Esophagus muscularis mucosa (tissue), 4 donors: ENCODE results near the gene RNF227. TPM values are rescaled to one million over a fixed set of nuclear protein-coding genes. Genes with fewer than 3 reads are reported as not detected.

Source experiments
- DNase-seq: peaks from one replicate; pipeline ENCODE4 v3.0.0-alpha.2; 2017; ENCODE audit errors: extremely low spot score
- H3K27ac ChIP-seq, 4 donors: fragments of 200-600 bp; sonication (generic); replicated peaks in 1 of 4; 1 replicate in 3 of 4; 2 replicates in 1 of 4; pipeline ENCODE4 v1.5.1; 2016 to 2019; ENCODE audit warnings: mild to moderate bottlenecking in 1 of 4
- H3K27me3 ChIP-seq, 4 donors: fragments of 200-600 bp; sonication (generic); one replicate each; pipeline versions ENCODE4 v1.5.1 to v1.6.0; 2016 to 2019
- H3K36me3 ChIP-seq, 4 donors: fragments of 200-600 bp; sonication (generic); one replicate each; pipeline ENCODE4 v1.5.1; 2016 to 2019
- H3K4me1 ChIP-seq, 4 donors: fragments of 200-600 bp; sonication (generic); one replicate each; pipeline ENCODE4 v1.5.1; 2016 to 2019
- H3K4me3 ChIP-seq, 4 donors: fragments of 200-600 bp; sonication (generic); 1 replicate in 2 of 4; 2 replicates in 2 of 4; pipeline ENCODE4 v1.5.1; 2016 to 2019; ENCODE audit warnings: mild to moderate bottlenecking in 4 of 4, moderate library complexity in 1 of 4
- H3K9me3 ChIP-seq, 4 donors: fragments of 200-600 bp; sonication (generic); 1 replicate in 3 of 4; 2 replicates in 1 of 4; pipeline ENCODE4 v1.5.1; 2016 to 2019
- EP300 ChIP-seq: sonication (generic); formaldehyde crosslinking; IDR thresholded peaks from one replicate; pipeline ENCODE4 v1.6.1; 2017; ENCODE audit warnings: antibody characterized with exemption
- POLR2A ChIP-seq: fragments of 450-650 bp; IDR thresholded peaks from one replicate; pipeline ENCODE4 v1.6.1; 2017; ENCODE audit warnings: antibody characterized with exemption, moderate library complexity, mild to moderate bottlenecking, low read depth
- POLR2AphosphoS5 ChIP-seq, 2 donors: sonication (generic); formaldehyde crosslinking; IDR thresholded peaks; one replicate each; pipeline ENCODE4 v1.6.1; 2017; ENCODE audit warnings: antibody characterized with exemption in 2 of 2
- WGBS: methylation state at CpG from one replicate; pipeline ENCODE4 v1.1.5; 2018; 5-methylcytosine and 5-hydroxymethylcytosine counted together
- intact Hi-C: fragments of 100-400 bp; cut with DNase I; formaldehyde crosslinking; loops from one replicate; pipeline ENCODE4 v1.15.1; 2023
- total RNA-seq, 4 donors: library from RNA; depleted of rRNA; stranded (reverse); fragments of >200 nt; gene quantifications; one replicate each; pipeline versions ENCODE4 v1.1.0 to v1.2.1, GENCODE V29; 2016
- TF ChIP-seq, protein P1 (sequence below), 3 experiments: fragments of 200-600 bp in 2 of 3; fragments of 450-650 bp in 1 of 3; sonication (generic) in 2 of 3; IDR thresholded peaks; one replicate each; pipeline ENCODE4 v1.5.1; 2017 to 2019; ENCODE audit warnings: antibody characterized with exemption in 3 of 3, mild to moderate bottlenecking in 2 of 3, moderate library complexity in 1 of 3

The RNF227 gene
- total RNA-seq, 4 donors from 2014 or later = 2.1 to 29.2 (median 5.7) TPM

DNA sequence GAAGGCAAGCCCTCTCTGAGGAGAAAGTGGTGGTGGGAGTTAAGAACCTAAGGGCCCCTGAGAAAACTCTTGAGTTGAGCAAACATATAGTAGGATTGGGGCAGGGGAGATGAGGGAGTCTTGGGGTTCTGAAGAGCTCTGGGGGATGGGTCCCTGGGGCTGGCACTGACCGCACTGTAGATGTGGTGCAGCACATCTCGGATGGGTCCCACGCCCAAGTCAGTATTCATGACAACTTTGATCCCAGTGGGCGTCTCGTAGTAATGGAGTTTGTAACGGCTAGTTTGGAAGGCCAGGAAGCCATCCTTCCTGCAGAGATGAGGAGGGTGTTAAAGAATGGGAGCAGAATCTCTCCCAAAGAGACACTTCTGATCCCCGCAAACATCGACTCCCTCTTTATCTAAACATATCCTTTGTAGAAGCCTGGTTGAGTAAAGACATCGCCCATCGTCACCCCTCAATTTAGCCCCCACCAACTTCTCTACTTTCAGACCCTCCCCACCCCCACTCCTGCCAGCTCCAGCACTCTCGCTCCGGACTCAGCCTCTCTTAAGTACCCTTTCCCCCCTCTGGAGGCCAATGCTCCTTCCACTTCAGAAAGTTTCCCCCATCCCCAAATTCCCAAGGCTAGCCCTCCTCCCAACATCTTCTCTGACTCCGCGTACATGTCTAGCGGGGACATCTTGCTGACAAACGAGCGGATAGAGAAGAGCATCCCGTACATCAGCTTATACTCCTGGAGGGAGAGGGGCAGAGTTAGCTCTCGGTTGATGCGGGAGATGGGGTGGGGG lies 14.9 kb upstream of the RNF227 start:
- Histone ChIP-seq H3K9me3 (no peaks in the 10 kb centered on the region), H3K27me3 (peaks cover 0 to 20% (median 5%) of the 10 kb centered on the region in 4 donors), H3K4me1 (peaks cover 23 to 56% (median 54%) of the 10 kb centered on the region in 4 donors), H3K36me3 (peaks cover 0 to 22% (median 14%) of the 10 kb centered on the region in 4 donors), H3K4me3 (peak overlapping the region; percentile 58 to 81 (median 68)), H3K27ac (peak overlapping the region; percentile 75 to 85 (median 81))
- intact Hi-C loops = no loop called here
- TF ChIP-seq, protein P1, sequence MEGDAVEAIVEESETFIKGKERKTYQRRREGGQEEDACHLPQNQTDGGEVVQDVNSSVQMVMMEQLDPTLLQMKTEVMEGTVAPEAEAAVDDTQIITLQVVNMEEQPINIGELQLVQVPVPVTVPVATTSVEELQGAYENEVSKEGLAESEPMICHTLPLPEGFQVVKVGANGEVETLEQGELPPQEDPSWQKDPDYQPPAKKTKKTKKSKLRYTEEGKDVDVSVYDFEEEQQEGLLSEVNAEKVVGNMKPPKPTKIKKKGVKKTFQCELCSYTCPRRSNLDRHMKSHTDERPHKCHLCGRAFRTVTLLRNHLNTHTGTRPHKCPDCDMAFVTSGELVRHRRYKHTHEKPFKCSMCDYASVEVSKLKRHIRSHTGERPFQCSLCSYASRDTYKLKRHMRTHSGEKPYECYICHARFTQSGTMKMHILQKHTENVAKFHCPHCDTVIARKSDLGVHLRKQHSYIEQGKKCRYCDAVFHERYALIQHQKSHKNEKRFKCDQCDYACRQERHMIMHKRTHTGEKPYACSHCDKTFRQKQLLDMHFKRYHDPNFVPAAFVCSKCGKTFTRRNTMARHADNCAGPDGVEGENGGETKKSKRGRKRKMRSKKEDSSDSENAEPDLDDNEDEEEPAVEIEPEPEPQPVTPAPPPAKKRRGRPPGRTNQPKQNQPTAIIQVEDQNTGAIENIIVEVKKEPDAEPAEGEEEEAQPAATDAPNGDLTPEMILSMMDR (IDR thresholded peaks at IDR 0.05) = no peak
- TF ChIP-seq POLR2AphosphoS5 (IDR thresholded peaks at IDR 0.05) = no peak
- TF ChIP-seq POLR2A = no peak
- no peak for TF ChIP-seq EP300
- DNase-seq = no peak
- WGBS = 38% methylated on average over 20 of the region's 20 CpGs

DNA sequence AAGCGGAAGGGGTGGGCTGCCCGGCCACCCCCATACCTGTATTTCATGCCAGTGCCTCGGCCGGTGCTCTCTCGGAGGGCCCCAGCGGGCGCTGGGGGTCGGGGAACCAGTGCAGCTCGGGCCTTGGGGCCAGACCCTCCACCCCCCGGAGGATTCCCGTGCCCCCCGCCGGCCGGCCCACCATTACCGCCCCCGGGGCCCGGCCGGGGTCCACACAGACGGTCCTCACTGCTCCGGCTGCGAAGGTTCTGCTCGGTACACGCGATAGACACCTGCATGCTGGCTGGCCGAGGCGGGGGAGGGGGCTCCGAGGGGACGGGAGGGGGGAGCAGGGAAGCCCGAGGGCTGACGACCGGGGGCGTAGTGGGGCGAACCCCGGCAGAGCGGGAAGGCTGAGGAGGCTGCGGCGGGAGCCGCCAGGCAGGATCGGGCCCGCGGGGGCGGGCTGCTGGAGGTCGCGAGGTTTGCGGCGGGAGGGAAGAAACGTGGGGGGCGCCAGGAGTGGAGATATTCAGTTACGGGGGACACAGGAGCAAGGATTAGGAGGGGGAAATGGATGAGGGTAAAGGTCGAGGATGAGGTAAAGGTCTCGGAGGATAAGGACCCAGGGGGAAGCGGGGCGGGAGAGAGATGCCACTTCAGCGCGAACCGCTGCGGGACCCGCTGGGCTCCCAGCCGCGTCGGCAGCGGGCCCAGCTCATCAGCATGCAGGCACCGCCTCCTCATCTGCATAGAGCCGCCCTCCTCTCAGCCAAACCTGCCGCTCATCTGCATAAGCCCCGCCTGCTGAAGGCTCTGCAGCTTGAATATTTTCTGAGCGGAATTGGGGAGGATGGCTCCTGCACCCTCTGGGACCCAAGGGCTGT lies 13.3 kb upstream of the RNF227 start, which contains the start of gene KCNAB3:
KCNAB3 (minus strand) TSS at position 699 of the 866 bp plus-strand sequence; CDS start at position 278, 421 bp downstream.
- TF ChIP-seq, protein P1 (IDR thresholded peaks at IDR 0.05) = no peak
- TF ChIP-seq POLR2AphosphoS5 (IDR thresholded peaks at IDR 0.05) = no peak
- no peak for TF ChIP-seq EP300
- no peak for TF ChIP-seq POLR2A
- Histone ChIP-seq H3K27me3 (peaks cover 0 to 20% (median 5%) of the 10 kb centered on the region in 4 donors), H3K4me3 (peak within 1 kb of the TSS; percentile 12 to 44 (median 25)), H3K27ac (no peak within 1 kb of the TSS), H3K4me1 (peaks cover 23 to 45% (median 45%) of the 10 kb centered on the region in 4 donors), H3K36me3 (peaks cover 0 to 9% (median 1%) of the 10 kb centered on the region in 4 donors), H3K9me3 (no peaks in the 10 kb centered on the region)
- no peak for DNase-seq
- intact Hi-C loops = no loop called here
- 35% methylated on average over 55 of the region's 67 CpGs for WGBS

DNA sequence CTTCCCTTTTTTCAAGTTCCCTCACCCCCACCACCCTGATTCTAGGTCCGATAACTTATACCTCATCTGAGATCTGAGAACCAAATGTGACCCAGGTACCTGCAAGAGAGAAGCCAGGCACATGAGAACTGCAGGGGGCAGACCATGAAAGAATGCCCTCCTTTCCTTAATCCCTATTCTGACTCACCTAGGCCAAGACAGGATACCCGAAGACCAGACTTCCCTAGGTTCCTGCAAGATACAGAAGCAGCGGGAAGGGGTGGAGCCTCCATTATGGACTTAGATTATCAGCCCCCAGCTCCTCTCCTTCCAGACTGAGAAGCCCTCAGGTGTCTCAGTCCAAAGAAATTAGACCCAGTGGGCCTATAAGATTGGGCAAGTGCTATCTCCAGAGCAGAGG lies 11.5 kb upstream of the RNF227 start:
- WGBS = 83% methylated on average over 3 of the region's 3 CpGs
- no peak overlapping the region for H3K27ac ChIP-seq
- peaks cover 12 to 38% (median 36%) of the 10 kb centered on the region in 4 donors for H3K4me1 ChIP-seq
- peaks cover 0 to 9% (median 0%) of the 10 kb centered on the region in 4 donors for H3K36me3 ChIP-seq
- H3K9me3 ChIP-seq = no peaks in the 10 kb centered on the region
- TF ChIP-seq EP300 (no peak), POLR2A (no peak)
- no peak overlapping the region for H3K4me3 ChIP-seq
- H3K27me3 ChIP-seq = peaks cover 0 to 20% (median 5%) of the 10 kb centered on the region in 4 donors
- no peak for DNase-seq
- intact Hi-C loops = no loop called here

DNA sequence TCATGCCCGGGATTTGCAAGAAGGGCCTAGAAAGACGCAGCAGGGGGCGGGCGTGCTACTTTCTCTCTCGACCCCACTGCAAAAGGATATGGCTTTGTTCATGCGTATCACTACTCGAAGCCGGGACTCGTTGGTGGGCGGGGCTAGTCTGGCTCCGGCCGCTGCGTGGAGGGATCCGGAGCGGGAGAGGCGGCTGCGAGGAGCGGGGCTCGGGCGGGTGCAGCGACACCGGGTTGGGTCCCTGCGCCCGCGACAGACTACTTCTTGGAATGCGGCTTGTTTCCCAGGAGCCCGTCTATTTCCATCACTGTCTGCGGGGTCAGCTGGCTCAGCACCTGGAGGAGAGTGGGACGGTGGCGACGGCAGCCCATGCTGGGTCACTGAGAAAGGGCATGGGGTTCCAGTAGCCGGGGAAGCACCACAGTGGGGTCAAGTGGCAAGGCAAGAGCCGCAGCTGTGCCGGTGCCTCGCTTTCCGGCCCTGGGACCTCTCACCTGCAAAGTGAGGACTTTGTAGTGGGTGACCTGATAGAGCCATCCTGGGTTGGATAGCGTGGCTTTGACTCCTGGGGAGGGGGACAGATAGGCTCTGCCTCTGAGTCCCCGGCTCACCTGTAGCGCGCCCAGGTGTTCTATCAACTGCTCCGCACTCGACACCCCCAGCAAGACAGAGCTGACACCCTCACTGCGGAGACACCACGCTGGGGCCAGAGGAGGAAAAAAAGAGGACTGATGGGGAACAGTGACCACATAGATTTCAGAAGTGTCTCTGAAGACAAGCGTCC lies 6.9 kb upstream of the RNF227 start:
- TF ChIP-seq POLR2AphosphoS5 (IDR thresholded peaks at IDR 0.05) (peak; percentile 84 to 85), EP300 (no peak)
- TF ChIP-seq, protein P1 (IDR thresholded peaks at IDR 0.05) = no peak
- Histone ChIP-seq H3K27me3 (no peaks in the 10 kb centered on the region), H3K36me3 (no peaks in the 10 kb centered on the region), H3K4me1 (peaks cover 6 to 17% (median 15%) of the 10 kb centered on the region in 4 donors), H3K9me3 (no peaks in the 10 kb centered on the region), H3K4me3 (peak overlapping the region; percentile 53 to 63 (median 56)), H3K27ac (peak overlapping the region; percentile 50 to 68 (median 56))
- WGBS = 28% methylated on average over 44 of the region's 45 CpGs
- DNase-seq = peak; percentile 96
- intact Hi-C loops = no loop called here
